Fibroblast of lung (primary cell): ENCODE data around the gene NF1. TPM values are rescaled to one million over a fixed set of nuclear protein-coding genes. Genes with fewer than 3 reads are reported as not detected.

Experiments
- DNase-seq, 2 donors: peaks; one replicate each; pipeline versions ENCODE4 v3.0.0 to v3.0.0-alpha.2; 2010; ENCODE audit warnings: low read depth in 2 of 2
- H2AFZ ChIP-seq: 2 replicates; pipeline ENCODE4 v1.5.1; 2012; ENCODE audit warnings: low read length, control low read depth, inconsistent platforms
- H3K27ac ChIP-seq: 2 replicates; pipeline ENCODE4 v1.5.1; 2011; ENCODE audit warnings: low read length, control low read depth; ENCODE audit not compliant: insufficient read depth
- H3K27me3 ChIP-seq: 2 replicates; pipeline ENCODE4 v1.5.1; 2011; ENCODE audit warnings: mild to moderate bottlenecking, low read length; ENCODE audit not compliant: control insufficient read depth, insufficient read depth
- H3K36me3 ChIP-seq: 2 replicates; pipeline ENCODE4 v1.5.1; 2011; ENCODE audit warnings: low read length; ENCODE audit not compliant: control insufficient read depth, insufficient read depth
- H3K4me1 ChIP-seq: 2 replicates; pipeline ENCODE4 v1.5.1; 2011; ENCODE audit warnings: low read length; ENCODE audit not compliant: control insufficient read depth, insufficient read depth; ENCODE audit errors: extremely low read depth
- H3K4me2 ChIP-seq: 2 replicates; pipeline ENCODE4 v1.5.1; 2011; ENCODE audit warnings: low read length, control low read depth; ENCODE audit not compliant: insufficient read depth; ENCODE audit errors: extremely low read depth
- H3K4me3 ChIP-seq, 4 experiments: fragments of 200-600 bp in 1 of 4; sonication (generic) in 1 of 4; replicated peaks in 1 of 4; 2 replicates each; pipeline ENCODE4 v1.5.1; 2011 to 2016; ENCODE audit warnings: low read length in 4 of 4, low read depth in 3 of 4, mild to moderate bottlenecking in 3 of 4, control low read depth in 2 of 4, inconsistent platforms in 1 of 4, mixed read lengths in 1 of 4; ENCODE audit not compliant: insufficient read depth in 1 of 4; ENCODE audit errors: control extremely low read depth in 1 of 4
- H3K79me2 ChIP-seq: 2 replicates; pipeline ENCODE4 v1.5.1; 2012; ENCODE audit warnings: mild to moderate bottlenecking, low read length, inconsistent platforms; ENCODE audit not compliant: control insufficient read depth, insufficient read depth
- H3K9ac ChIP-seq: 2 replicates; pipeline ENCODE4 v1.5.1; 2011; ENCODE audit warnings: mild to moderate bottlenecking, low read length, control low read depth; ENCODE audit not compliant: insufficient read depth
- H3K9me3 ChIP-seq: 2 replicates; pipeline ENCODE4 v1.5.1; 2012; ENCODE audit warnings: low read depth, low read length; ENCODE audit not compliant: control insufficient read depth, insufficient read depth
- H4K20me1 ChIP-seq: 2 replicates; pipeline ENCODE4 v1.5.1; 2011; ENCODE audit warnings: low read length; ENCODE audit not compliant: control insufficient read depth, insufficient read depth; ENCODE audit errors: extremely low read depth
- CTCF ChIP-seq, 2 donors: IDR thresholded peaks in 1 of 2; conservative IDR thresholded peaks in 1 of 2; 1 replicate in 1 of 2; 2 replicates in 1 of 2; pipeline ENCODE4 v1.5.1; 2011 to 2012; ENCODE audit warnings: low read length in 2 of 2, control low read depth in 1 of 2, inconsistent platforms in 1 of 2, low read depth in 1 of 2, mild to moderate bottlenecking in 1 of 2
- EZH2 ChIP-seq: IDR thresholded peaks from 2 replicates; pipeline ENCODE4 v1.5.1; 2012; ENCODE audit warnings: low read length, control low read depth, mild to moderate bottlenecking; ENCODE audit errors: missing control alignments
- polyA plus RNA-seq, 2 donors: library from polyadenylated mRNA; depleted of rRNA in 1 of 2; stranded (reverse) in 1 of 2; unstranded in 1 of 2; fragments of >200 nt; gene quantifications; 2 replicates each; pipeline ENCODE4 v1.2.1, GENCODE V29; 2011 to 2012; ENCODE audit warnings: missing spikeins in 1 of 2
- total RNA-seq: library from RNA; depleted of rRNA; stranded (reverse); fragments of >200 nt; gene quantifications from 2 replicates; pipeline ENCODE4 v1.2.1, GENCODE V29; 2014

NF1 gene
- total and polyA plus RNA-seq, 2 donors (not counting 1 experiment from before 2014, with no cell fraction given), result 52.8 to 78.8 TPM

- no peak overlapping the region for H3K4me3 ChIP-seq
- peaks cover 14% of the 10 kb centered on the region for H3K79me2 ChIP-seq
- no peaks in the 10 kb centered on the region for H4K20me1 ChIP-seq
Observed at GRCh38 chr17:31140111-31140510, 45.3 kb downstream of the NF1 start.

GRCh38 chr17:31144428-31144827 is 49.7 kb downstream of the NF1 start:
- Histone ChIP-seq H3K4me2 (no peak overlapping the region), H3K79me2 (peaks cover 14% of the 10 kb centered on the region), H3K9ac (no peak overlapping the region), H3K4me3 (no peak overlapping the region), H3K36me3 (no peaks in the 10 kb centered on the region), H3K27ac (no peak overlapping the region), H3K4me1 (no peaks in the 10 kb centered on the region), H4K20me1 (no peaks in the 10 kb centered on the region), H3K9me3 (no peaks in the 10 kb centered on the region), H2AFZ (no peak overlapping the region), H3K27me3 (no peaks in the 10 kb centered on the region)
- TF ChIP-seq EZH2, result no peak
- no peak for DNase-seq

More at GRCh38 chr17:31140111-31140510, 45.3 kb downstream of the NF1 start:
- Histone ChIP-seq H2AFZ (no peak overlapping the region), H3K4me1 (no peaks in the 10 kb centered on the region), H3K9ac (no peak overlapping the region), H3K9me3 (no peaks in the 10 kb centered on the region), H3K27ac (no peak overlapping the region), H3K4me2 (no peak overlapping the region), H3K36me3 (no peaks in the 10 kb centered on the region), H3K27me3 (no peaks in the 10 kb centered on the region)
- no peak for TF ChIP-seq EZH2
- TF ChIP-seq CTCF (conservative IDR thresholded peaks at IDR 0.05 in 1 of 2, IDR thresholded peaks at IDR 0.05 in 1 of 2; ENCODE audit: low read depth in 1 of 2, low read length in 2 of 2), result no peak
- no peak for DNase-seq

- H3K79me2 ChIP-seq, result peaks cover 14% of the 10 kb centered on the region
- no peaks in the 10 kb centered on the region for H3K36me3 ChIP-seq
- H2AFZ ChIP-seq, result no peak overlapping the region
- H3K4me3 ChIP-seq, result no peak overlapping the region
- no peak overlapping the region for H3K4me2 ChIP-seq
- TF ChIP-seq EZH2, result no peak
- no peak for TF ChIP-seq CTCF (conservative IDR thresholded peaks at IDR 0.05 in 1 of 2, IDR thresholded peaks at IDR 0.05 in 1 of 2; ENCODE audit: low read depth in 1 of 2, low read length in 2 of 2)
- H3K27ac ChIP-seq, result no peak overlapping the region
- DNase-seq, result no peak
- no peaks in the 10 kb centered on the region for H3K4me1 ChIP-seq
- H3K27me3 ChIP-seq, result no peaks in the 10 kb centered on the region
- H3K9ac ChIP-seq, result no peak overlapping the region
- no peaks in the 10 kb centered on the region for H3K9me3 ChIP-seq
- no peaks in the 10 kb centered on the region for H4K20me1 ChIP-seq
Observed at GRCh38 chr17:31144836-31145235, 50.1 kb downstream of the NF1 start.
